ENCODE measurements around the gene SHISA9. TPM values are rescaled to one million over a fixed set of nuclear protein-coding genes. Genes with fewer than 3 reads are reported as not detected.

SHISA9 gene
- total and polyA plus RNA-seq, 8 donors, result 0.12 to 1.3 (median 0.37) TPM; not detected in 1

- intact Hi-C loops (cut with DNase I), result no loop called here
- TF ChIP-seq CTCF (IDR thresholded peaks at IDR 0.05), result no peak
- H3K36me3 ChIP-seq, result no peaks in the 10 kb centered on the region
- ATAC-seq (no peak), DNase-seq (no peak), FAIRE-seq (no peak)
- no peak overlapping the region for H3K27ac ChIP-seq
- H3K4me1 ChIP-seq, result no peaks in the 10 kb centered on the region
- no peaks in the 10 kb centered on the region for H3K9me3 ChIP-seq
- no peak overlapping the region for H3K4me3 ChIP-seq
- WGBS, 2 donors, result 43 to 71% methylated on average over 3 of the region's 3 CpGs
- no peaks in the 10 kb centered on the region for H3K27me3 ChIP-seq
These were observed 34.3 kb upstream of the SHISA9 start for GRCh38 chr16:12866981-12867551.

- H3K27me3 ChIP-seq, result no peaks in the 10 kb centered on the region
- no peak overlapping the region for H3K27ac ChIP-seq
- H3K4me3 ChIP-seq, result no peak overlapping the region
- TF ChIP-seq CTCF (IDR thresholded peaks at IDR 0.05), result no peak
- DNase-seq (no peak), ATAC-seq (no peak), FAIRE-seq (no peak)
- intact Hi-C loops (cut with DNase I), result no loop called here
- no peaks in the 10 kb centered on the region for H3K36me3 ChIP-seq
- 45 to 75% methylated on average over 3 of the region's 3 CpGs for WGBS, 2 donors
- H3K4me1 ChIP-seq, result no peaks in the 10 kb centered on the region
- no peaks in the 10 kb centered on the region for H3K9me3 ChIP-seq
These were observed 33.2 kb upstream of the SHISA9 start for GRCh38 chr16:12868169-12868568.

- intact Hi-C loops (cut with DNase I), result no loop called here
- H3K4me1 ChIP-seq, result no peaks in the 10 kb centered on the region
- H3K36me3 ChIP-seq, result no peaks in the 10 kb centered on the region
- TF ChIP-seq CTCF (IDR thresholded peaks at IDR 0.05), result no peak
- FAIRE-seq, result no peak
- no peaks in the 10 kb centered on the region for H3K27me3 ChIP-seq
- H3K27ac ChIP-seq, result no peak overlapping the region
- H3K4me3 ChIP-seq, result no peak overlapping the region
- ATAC-seq, result no peak
- WGBS, 2 donors, result 65 to 69% methylated on average over 8 of the region's 8 CpGs
- no peaks in the 10 kb centered on the region for H3K9me3 ChIP-seq
- no peak for DNase-seq
These were observed 32.6 kb upstream of the SHISA9 start for GRCh38 chr16:12868788-12869187.

GRCh38 chr16:12869698-12870427 lies 31.5 kb upstream of the SHISA9 start:
- no peak for ATAC-seq
- no peaks in the 10 kb centered on the region for H3K27me3 ChIP-seq
- no peaks in the 10 kb centered on the region for H3K4me1 ChIP-seq
- H3K4me3 ChIP-seq, result no peak overlapping the region
- H3K36me3 ChIP-seq, result no peaks in the 10 kb centered on the region
- no peak for TF ChIP-seq CTCF (IDR thresholded peaks at IDR 0.05)
- no peak overlapping the region for H3K27ac ChIP-seq
- FAIRE-seq, result no peak
- H3K9me3 ChIP-seq, result no peaks in the 10 kb centered on the region
- no peak for DNase-seq
- intact Hi-C loops (cut with DNase I), result no loop called here
- WGBS, 2 donors, result 63 to 70% methylated on average over 5 of the region's 5 CpGs

- ATAC-seq (no peak), DNase-seq (no peak), FAIRE-seq (no peak)
- no peak overlapping the region for H3K4me3 ChIP-seq
- H3K27ac ChIP-seq, result no peak overlapping the region
- no peaks in the 10 kb centered on the region for H3K27me3 ChIP-seq
- intact Hi-C loops (cut with DNase I), result no loop called here
- no peak for TF ChIP-seq CTCF (IDR thresholded peaks at IDR 0.05)
- H3K4me1 ChIP-seq, result no peaks in the 10 kb centered on the region
- no peaks in the 10 kb centered on the region for H3K9me3 ChIP-seq
- 38 to 53% methylated on average over 1 of the region's 1 CpG for WGBS, 2 donors
- H3K36me3 ChIP-seq, result no peaks in the 10 kb centered on the region
These were observed 29.6 kb upstream of the SHISA9 start for GRCh38 chr16:12871784-12872183.
